Nephron progenitor cell (in vitro differentiated cells): ENCODE measurements around the gene CAPN3.

Source experiments
- DNase-seq: peaks from one replicate; pipeline ENCODE4 v3.0.0; 2021
- H3K27ac Mint-ChIP-seq: 2 replicates; pipeline ENCODE4 v1.8.0; 2021; ENCODE audit warnings: mild to moderate bottlenecking, moderate library complexity, mixed read lengths
- H3K27me3 Mint-ChIP-seq: 2 replicates; pipeline ENCODE4 v1.8.0; 2021; ENCODE audit warnings: mild to moderate bottlenecking, low read depth, mixed read lengths; ENCODE audit not compliant: poor library complexity
- H3K36me3 Mint-ChIP-seq: 2 replicates; pipeline ENCODE4 v1.8.0; 2021; ENCODE audit warnings: low read depth, mixed read lengths
- H3K4me1 Mint-ChIP-seq: 2 replicates; pipeline ENCODE4 v1.8.0; 2021; ENCODE audit warnings: mixed read lengths
- H3K4me3 Mint-ChIP-seq: 2 replicates; pipeline ENCODE4 v1.8.0; 2021; ENCODE audit warnings: mild to moderate bottlenecking, moderate library complexity, mixed read lengths
- H3K9me3 Mint-ChIP-seq: 2 replicates; pipeline ENCODE4 v1.8.0; 2021; ENCODE audit warnings: mild to moderate bottlenecking, moderate library complexity, mixed read lengths
- TF ChIP-seq, protein P1 (sequence below): fragments of 200-600 bp; sonication (generic); IDR thresholded peaks from 2 replicates; pipeline ENCODE4 v1.5.0; 2021; ENCODE audit warnings: antibody characterized with exemption

CAPN3 gene

DNA sequence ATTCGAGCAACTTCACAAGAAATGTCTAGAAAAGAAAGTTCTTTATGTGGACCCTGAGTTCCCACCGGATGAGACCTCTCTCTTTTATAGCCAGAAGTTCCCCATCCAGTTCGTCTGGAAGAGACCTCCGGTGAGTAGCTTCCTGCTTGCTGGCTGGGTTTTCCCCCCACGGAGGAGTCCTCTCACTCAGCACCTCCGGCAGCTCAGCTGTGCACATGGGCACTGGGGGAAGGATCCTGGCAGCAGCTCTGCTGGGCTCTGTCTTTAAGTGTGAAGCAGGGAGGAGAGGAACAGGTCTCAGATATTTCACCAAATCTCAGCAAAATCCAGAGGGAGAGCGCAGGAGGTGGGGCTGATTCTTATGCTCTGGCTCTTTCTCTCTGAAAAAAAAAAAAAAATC lies 684 bp downstream of the CAPN3 start:
- Mint-ChIP-seq H3K27ac (no peak overlapping the region), H3K4me1 (no peaks in the 10 kb centered on the region), H3K36me3 (no peaks in the 10 kb centered on the region), H3K4me3 (no peak overlapping the region), H3K27me3 (peaks cover 11% of the 10 kb centered on the region), H3K9me3 (no peaks in the 10 kb centered on the region)
- TF ChIP-seq, protein P1, sequence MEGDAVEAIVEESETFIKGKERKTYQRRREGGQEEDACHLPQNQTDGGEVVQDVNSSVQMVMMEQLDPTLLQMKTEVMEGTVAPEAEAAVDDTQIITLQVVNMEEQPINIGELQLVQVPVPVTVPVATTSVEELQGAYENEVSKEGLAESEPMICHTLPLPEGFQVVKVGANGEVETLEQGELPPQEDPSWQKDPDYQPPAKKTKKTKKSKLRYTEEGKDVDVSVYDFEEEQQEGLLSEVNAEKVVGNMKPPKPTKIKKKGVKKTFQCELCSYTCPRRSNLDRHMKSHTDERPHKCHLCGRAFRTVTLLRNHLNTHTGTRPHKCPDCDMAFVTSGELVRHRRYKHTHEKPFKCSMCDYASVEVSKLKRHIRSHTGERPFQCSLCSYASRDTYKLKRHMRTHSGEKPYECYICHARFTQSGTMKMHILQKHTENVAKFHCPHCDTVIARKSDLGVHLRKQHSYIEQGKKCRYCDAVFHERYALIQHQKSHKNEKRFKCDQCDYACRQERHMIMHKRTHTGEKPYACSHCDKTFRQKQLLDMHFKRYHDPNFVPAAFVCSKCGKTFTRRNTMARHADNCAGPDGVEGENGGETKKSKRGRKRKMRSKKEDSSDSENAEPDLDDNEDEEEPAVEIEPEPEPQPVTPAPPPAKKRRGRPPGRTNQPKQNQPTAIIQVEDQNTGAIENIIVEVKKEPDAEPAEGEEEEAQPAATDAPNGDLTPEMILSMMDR: no peak
- DNase-seq: no peak

DNA sequence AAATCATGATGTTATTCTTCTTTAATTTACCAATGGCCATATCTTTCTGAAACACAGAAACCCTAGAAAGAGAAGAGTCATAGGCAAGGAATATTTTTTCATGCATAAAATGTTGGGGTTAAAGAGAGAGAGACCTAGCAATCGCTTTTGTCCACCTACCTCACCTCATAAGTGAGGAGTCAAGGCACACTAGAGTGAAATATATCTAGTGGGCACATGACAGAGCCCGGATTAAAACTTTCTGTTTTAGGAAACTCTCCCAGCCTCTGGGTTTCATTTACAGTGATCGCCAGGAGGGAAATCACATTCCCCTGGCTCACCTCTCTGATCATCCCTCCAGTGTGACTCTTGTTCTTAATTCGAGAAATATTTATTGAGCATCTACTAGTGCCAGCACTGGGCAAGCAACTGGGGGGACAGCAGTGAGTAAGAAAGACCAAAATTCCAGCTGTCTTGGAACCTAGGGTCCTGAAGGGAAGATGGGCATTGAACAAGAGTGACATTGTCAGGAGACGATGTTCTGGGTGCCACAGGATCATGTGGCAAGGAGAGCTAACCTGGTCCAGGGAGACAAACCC lies 1.3 kb downstream of the CAPN3 start:
- no peak overlapping the region for H3K27ac Mint-ChIP-seq
- DNase-seq: no peak
- no peaks in the 10 kb centered on the region for H3K4me1 Mint-ChIP-seq
- no peak overlapping the region for H3K4me3 Mint-ChIP-seq
- peaks cover 14% of the 10 kb centered on the region for H3K27me3 Mint-ChIP-seq
- no peaks in the 10 kb centered on the region for H3K9me3 Mint-ChIP-seq
- TF ChIP-seq, protein P1: no peak
- H3K36me3 Mint-ChIP-seq: no peaks in the 10 kb centered on the region

DNA sequence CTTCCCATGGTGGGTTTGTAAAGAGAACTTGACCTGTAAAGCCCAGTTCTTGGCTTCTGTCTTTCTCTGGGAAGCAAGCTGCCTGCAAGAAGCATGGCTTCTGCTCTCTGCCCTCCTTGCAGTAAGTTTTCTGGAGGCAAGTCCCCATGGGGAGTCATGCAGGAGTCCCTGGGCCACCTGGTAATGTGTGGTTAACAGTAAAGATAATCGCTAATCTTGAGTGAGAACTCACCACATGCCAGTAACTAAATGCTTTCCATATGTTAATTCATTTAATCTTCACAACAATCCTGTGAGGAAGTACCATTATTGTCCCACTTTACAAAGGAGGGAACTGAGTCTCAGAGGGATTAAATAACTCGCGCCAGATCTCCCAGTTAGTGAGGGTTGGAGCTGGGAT lies 4.2 kb downstream of the CAPN3 start:
- Mint-ChIP-seq H3K27ac (no peak overlapping the region), H3K9me3 (no peaks in the 10 kb centered on the region), H3K4me1 (no peaks in the 10 kb centered on the region), H3K27me3 (peaks cover 32% of the 10 kb centered on the region), H3K4me3 (no peak overlapping the region), H3K36me3 (no peaks in the 10 kb centered on the region)
- TF ChIP-seq, protein P1: no peak
- DNase-seq: no peak

DNA sequence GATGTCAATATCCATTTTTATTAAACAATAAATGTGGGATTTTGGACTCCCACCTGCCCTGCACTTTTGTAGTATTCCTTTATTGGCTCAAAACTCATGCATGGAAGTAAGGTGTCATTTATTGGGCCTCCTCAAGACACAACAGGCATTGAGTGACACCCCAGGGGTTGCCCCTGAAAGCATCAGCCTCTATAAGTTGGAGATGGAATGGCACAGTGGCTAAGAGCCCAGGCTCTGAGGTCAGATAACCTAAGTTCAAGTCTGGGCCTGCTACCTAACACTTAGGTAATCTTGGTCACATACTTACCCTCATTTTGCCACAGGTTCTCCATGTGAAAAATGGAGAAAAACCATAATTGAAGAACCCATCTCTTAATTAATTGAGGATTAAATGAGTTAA lies 4.6 kb downstream of the CAPN3 start:
- H3K27ac Mint-ChIP-seq: no peak overlapping the region
- no peak for DNase-seq
- peaks cover 36% of the 10 kb centered on the region for H3K27me3 Mint-ChIP-seq
- TF ChIP-seq, protein P1: no peak
- H3K4me3 Mint-ChIP-seq: no peak overlapping the region
- H3K4me1 Mint-ChIP-seq: no peaks in the 10 kb centered on the region
- H3K36me3 Mint-ChIP-seq: no peaks in the 10 kb centered on the region
- peaks cover 5% of the 10 kb centered on the region for H3K9me3 Mint-ChIP-seq

DNA sequence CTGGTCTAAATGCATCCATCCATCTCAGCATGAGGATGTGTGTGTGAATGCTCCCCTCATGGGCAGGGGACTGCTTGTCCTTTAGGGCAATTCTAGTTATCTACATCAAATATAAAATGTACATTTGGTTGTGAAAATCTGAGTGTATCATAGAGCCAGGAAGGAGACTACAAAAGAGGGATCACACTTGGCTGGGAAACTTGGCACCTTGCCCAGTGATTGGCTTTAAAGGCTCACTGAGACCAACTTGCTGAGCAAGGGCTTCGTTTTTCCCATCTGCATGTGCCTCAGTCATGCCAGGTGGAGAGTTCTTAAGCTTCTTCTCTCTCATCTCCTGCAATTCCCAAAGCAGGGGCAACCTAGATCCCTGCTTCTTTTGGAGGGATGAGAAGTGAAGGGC lies 5.2 kb downstream of the CAPN3 start:
- Mint-ChIP-seq H3K36me3 (no peaks in the 10 kb centered on the region), H3K27ac (no peak overlapping the region), H3K4me1 (no peaks in the 10 kb centered on the region), H3K4me3 (no peak overlapping the region), H3K27me3 (peaks cover 42% of the 10 kb centered on the region), H3K9me3 (peaks cover 10% of the 10 kb centered on the region)
- no peak for DNase-seq
- TF ChIP-seq, protein P1: no peak

DNA sequence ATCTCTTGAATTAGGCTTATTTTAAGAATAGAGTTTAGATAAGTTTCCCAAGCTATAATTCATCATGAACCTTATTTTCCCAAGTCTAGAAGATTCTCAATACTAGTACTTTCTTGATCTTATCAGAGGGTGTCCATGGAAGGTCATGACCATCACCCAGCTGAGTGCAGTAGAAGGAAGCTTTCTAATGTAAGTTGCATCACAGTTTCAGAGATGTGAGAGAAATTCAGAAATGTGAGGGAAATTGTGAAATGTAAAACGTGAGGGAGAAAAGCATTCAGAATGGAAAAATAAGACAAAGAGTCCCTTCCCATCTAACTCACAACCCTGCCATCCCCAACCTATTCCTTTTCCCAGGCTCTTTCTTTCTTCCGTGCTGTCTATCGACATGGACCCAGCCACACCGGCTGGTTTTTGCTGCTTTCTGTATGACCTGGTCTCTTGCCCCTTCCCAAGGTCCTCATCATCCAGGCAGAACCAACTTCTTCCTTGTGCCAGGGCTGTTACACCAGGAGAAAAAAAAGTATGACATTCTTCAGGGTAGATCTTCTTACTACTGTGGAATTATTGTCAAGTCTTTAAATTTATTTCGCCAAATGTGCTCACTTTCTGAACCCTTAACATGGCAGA lies 6.7 kb downstream of the CAPN3 start:
- Mint-ChIP-seq H3K27me3 (peaks cover 51% of the 10 kb centered on the region), H3K4me3 (no peak overlapping the region), H3K36me3 (peaks cover 7% of the 10 kb centered on the region), H3K27ac (no peak overlapping the region), H3K9me3 (peaks cover 24% of the 10 kb centered on the region), H3K4me1 (no peaks in the 10 kb centered on the region)
- DNase-seq: no peak
- TF ChIP-seq, protein P1: no peak
